Omental fat pad (tissue), 4 donors: ENCODE data around the gene FOXC2. TPM values are rescaled to one million over a fixed set of nuclear protein-coding genes. Genes with fewer than 3 reads are reported as not detected.

Experiments used
- ATAC-seq: fragments of 150-250 bp; one replicate; pipeline ENCODE4 v1.9.1; 2016; ENCODE audit warnings: mild to moderate bottlenecking, moderate library complexity; ENCODE audit not compliant: low FRiP score
- DNase-seq: peaks from one replicate; pipeline ENCODE4 v3.0.0-alpha.2; 2019; ENCODE audit warnings: low spot score
- total RNA-seq, 4 donors: library from RNA; depleted of rRNA; stranded (reverse); fragments of >200 nt; gene quantifications; one replicate each; pipeline ENCODE4 v1.1.0, GENCODE V29; 2016
- TF ChIP-seq, protein P1 (sequence below), 3 donors: fragments of 450-650 bp; IDR thresholded peaks; one replicate each; pipeline ENCODE4 v1.5.1; 2016 to 2017; ENCODE audit warnings: antibody characterized with exemption in 3 of 3, mild to moderate bottlenecking in 3 of 3, moderate library complexity in 2 of 3

FOXC2 gene
- total RNA-seq, 4 donors from 2014 or later: 0.25 to 0.72 (median 0.38) TPM

DNA sequence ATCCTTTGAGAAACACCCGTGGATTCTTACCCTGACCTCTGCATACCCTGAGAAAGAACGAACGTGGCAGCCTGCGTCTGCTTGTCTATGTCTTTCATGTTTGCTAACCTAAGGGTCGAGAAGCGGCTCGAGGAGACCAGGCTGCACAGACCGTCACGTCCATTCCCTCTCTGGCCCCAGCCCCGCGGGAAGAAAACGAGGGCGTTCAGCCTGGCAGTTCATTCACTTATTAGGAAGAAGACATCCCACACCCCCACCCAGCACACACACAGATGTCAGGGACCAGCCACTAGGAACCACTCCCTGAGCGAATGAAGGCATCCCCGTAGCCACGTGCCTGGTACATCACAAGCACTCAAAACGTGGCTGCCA lies 10.9 kb upstream of the FOXC2 start:
- ATAC-seq: no peak

DNA sequence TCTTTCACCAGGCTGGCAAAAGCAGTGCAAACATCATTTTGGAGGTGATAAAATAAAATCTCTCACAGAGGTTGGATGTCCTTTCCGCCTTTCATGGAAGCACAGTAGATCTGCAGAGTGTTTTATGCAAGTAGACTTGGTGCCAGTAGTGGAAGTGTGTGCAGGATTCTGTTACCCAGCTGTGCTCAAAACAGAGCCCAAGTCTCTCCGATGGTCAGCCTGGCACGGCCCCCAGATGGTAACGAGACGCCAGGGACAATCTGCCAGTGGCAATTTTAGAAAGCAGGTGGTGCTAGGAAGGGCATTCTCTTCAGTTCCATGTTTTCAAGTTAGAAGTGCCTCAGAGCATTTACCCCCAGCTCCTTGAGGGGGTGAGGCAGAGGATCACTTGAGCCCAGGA lies 10.1 kb upstream of the FOXC2 start:
- ATAC-seq: no peak
- TF ChIP-seq, protein P1, sequence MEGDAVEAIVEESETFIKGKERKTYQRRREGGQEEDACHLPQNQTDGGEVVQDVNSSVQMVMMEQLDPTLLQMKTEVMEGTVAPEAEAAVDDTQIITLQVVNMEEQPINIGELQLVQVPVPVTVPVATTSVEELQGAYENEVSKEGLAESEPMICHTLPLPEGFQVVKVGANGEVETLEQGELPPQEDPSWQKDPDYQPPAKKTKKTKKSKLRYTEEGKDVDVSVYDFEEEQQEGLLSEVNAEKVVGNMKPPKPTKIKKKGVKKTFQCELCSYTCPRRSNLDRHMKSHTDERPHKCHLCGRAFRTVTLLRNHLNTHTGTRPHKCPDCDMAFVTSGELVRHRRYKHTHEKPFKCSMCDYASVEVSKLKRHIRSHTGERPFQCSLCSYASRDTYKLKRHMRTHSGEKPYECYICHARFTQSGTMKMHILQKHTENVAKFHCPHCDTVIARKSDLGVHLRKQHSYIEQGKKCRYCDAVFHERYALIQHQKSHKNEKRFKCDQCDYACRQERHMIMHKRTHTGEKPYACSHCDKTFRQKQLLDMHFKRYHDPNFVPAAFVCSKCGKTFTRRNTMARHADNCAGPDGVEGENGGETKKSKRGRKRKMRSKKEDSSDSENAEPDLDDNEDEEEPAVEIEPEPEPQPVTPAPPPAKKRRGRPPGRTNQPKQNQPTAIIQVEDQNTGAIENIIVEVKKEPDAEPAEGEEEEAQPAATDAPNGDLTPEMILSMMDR (IDR thresholded peaks at IDR 0.05): no peak
- no peak for DNase-seq

More for the DNA sequence above, 10.9 kb upstream of the FOXC2 start:
- no peak for DNase-seq
- TF ChIP-seq, protein P1 (IDR thresholded peaks at IDR 0.05): no peak

DNA sequence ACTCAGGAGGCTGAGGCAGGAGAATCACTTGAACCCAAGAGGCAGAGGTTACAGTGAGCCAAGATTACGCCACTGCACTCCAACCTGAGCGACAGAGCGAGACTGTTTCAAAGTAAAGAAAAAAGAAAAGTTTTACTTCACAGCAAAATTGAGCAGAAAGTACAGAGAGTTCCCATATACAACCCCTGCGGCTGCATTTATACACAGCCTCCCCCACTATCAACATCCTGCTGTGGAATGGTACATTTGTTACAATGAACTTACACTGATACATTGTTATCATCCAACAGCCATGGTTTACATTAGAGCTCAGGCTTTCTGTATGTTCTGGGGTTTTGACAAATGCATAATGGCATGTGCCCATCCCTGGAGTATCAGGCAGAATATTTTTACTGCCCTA lies 9.0 kb upstream of the FOXC2 start:
- TF ChIP-seq, protein P1 (IDR thresholded peaks at IDR 0.05): no peak
- ATAC-seq (no peak), DNase-seq (no peak)

DNA sequence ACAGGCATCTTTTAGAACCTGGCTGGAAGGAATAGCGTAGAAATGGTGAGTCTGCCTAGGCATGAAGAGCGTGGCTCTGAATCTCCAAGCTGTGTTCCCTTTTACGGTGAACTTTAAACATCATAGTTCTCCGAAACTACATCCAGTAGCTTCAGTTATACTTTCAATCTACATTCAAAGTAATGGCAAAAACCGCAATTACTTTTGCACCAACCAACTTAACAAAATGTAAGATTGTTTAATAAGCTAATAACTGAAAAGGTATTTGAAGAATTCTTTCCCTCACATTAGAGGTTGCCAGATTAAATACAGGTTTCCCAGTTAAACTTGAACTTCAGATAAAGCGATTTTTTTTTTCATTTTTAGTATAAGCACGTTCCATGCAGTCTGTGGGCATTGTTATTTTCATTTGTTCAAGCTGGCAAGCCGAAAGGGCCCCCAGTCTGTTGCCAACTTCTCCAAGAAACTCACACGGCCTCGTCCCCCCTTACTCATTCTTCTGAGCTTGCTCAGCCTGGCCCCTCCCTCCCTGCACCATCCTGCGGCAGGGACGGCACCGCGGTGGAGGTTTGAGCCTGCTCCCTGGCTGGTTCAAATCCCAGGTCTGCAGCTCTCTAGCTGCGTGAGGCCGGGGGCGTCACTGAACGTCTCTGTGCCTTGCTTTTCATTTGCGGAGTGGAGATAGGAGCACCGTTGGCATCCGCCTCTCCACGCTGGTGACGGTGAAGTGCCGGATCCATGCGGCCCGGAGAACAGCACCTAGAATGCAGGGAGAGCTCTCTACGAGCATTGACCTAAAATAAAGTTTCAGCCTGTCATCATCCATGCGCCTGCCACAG lies 8.1 kb upstream of the FOXC2 start:
- DNase-seq (no peak), ATAC-seq (no peak)
- TF ChIP-seq, protein P1 (IDR thresholded peaks at IDR 0.05): no peak

DNA sequence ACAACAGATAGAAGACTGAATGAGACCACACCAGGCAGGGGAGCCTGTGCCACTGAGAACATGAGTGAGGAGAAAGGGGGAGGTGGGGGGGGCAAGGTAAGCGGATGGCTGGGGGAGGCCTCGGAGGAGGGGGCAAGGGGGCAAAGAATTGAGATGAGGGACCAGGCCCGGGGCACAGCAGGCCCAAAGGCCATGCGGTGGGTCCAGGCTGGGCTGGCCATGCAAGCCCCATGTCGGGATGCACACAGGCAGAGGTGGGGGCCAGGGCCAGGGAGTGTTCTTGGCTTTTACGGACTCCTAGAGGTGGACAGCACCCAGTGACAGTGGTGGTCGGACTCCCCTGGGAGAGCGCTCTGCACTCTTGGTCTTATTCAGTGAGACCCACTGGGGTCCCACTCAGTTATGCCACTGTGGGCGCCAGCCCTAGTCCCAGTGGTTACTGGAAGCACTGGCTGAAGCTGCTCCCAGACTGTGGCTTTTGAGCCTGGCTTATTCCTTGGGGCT lies 6.8 kb upstream of the FOXC2 start:
- ATAC-seq (no peak), DNase-seq (no peak)
- TF ChIP-seq, protein P1 (IDR thresholded peaks at IDR 0.05): no peak

DNA sequence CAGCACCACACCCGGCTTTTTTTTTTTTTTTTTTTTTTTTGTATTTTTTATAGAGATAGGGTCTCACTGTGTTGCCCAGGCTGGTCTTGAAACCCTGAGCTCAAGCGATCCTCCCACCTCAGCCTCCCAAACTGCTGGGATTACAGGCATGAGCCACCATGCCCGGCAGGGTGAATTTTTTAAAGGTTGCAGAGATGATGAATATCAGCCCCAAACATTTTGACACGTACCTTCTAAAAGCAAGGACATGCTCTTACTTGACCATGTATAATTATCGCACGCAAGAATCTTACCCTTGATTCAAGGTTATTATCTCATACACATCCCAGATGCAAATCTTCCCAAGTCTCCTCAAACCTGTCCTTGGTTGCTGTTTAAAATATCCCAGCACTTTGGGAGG lies 4.3 kb upstream of the FOXC2 start:
- no peak for DNase-seq
- ATAC-seq: no peak
- TF ChIP-seq, protein P1 (IDR thresholded peaks at IDR 0.05): no peak
